Stimulated activated CD4-positive, alpha-beta T cell treated with anti-CD3 and anti-CD28 coated beads, TNF-alpha, amount 100 ng/mL, for 48 hours (primary cell): Measurements from ENCODE around the gene NEGR1.
"Not testable (repeated sequence)": the region's sequence is repeated elsewhere in the genome, so short reads cannot be mapped to it uniquely, and the experiment has no call there.

Experiments used
- DNase-seq, 3 donors: peaks; one replicate each; pipeline ENCODE4 v3.0.0-alpha.2; 2020; ENCODE audit warnings: low read depth in 3 of 3

Gene NEGR1

GRCh38 chr1:71948561-71948960 is 333.8 kb downstream of the NEGR1 start:
- DNase-seq, result no peak

GRCh38 chr1:71944006-71944405 is 338.3 kb downstream of the NEGR1 start:
- DNase-seq, result no peak

GRCh38 chr1:71940261-71940660 is 342.1 kb downstream of the NEGR1 start:
- DNase-seq, result no peak

- DNase-seq, result no peak
These were observed 351.8 kb downstream of the NEGR1 start for GRCh38 chr1:71930511-71930910.

- no peak for DNase-seq
These were observed 360.3 kb downstream of the NEGR1 start for GRCh38 chr1:71921935-71922559.

- no peak for DNase-seq
These were observed 361.1 kb downstream of the NEGR1 start for GRCh38 chr1:71921204-71921603.

- no peak for DNase-seq
These were observed 361.8 kb downstream of the NEGR1 start for GRCh38 chr1:71920556-71920955.

GRCh38 chr1:71919811-71920509 is 362.4 kb downstream of the NEGR1 start:
- DNase-seq, result no peak

GRCh38 chr1:71918630-71919029 is 363.7 kb downstream of the NEGR1 start:
- no peak for DNase-seq

- DNase-seq, result no peak
These were observed 365.4 kb downstream of the NEGR1 start for GRCh38 chr1:71916894-71917293.

- no peak for DNase-seq
These were observed 367.7 kb downstream of the NEGR1 start for GRCh38 chr1:71914626-71915025.

GRCh38 chr1:71908871-71909390 is 373.4 kb downstream of the NEGR1 start:
- no peak for DNase-seq

GRCh38 chr1:71908303-71908702 is 374.0 kb downstream of the NEGR1 start:
- no peak for DNase-seq

GRCh38 chr1:71899881-71900280 is 382.5 kb downstream of the NEGR1 start:
- DNase-seq, result no peak

- DNase-seq, result not testable (repeated sequence)
These were observed 394.2 kb downstream of the NEGR1 start for GRCh38 chr1:71888166-71888565.

GRCh38 chr1:71885171-71885570 is 397.2 kb downstream of the NEGR1 start:
- no peak for DNase-seq

- no peak for DNase-seq
These were observed 399.7 kb downstream of the NEGR1 start for GRCh38 chr1:71882637-71883036.

- DNase-seq, result no peak
These were observed 400.1 kb downstream of the NEGR1 start for GRCh38 chr1:71882226-71882625.

GRCh38 chr1:71881611-71882010 is 400.7 kb downstream of the NEGR1 start:
- no peak for DNase-seq

GRCh38 chr1:71869326-71869725 is 413.0 kb downstream of the NEGR1 start:
- no peak for DNase-seq

- DNase-seq, result no peak
These were observed 419.6 kb downstream of the NEGR1 start for GRCh38 chr1:71862756-71863155.

- DNase-seq, result no peak
These were observed 421.3 kb downstream of the NEGR1 start for GRCh38 chr1:71861022-71861421.

- DNase-seq, result no peak
These were observed 422.5 kb downstream of the NEGR1 start for GRCh38 chr1:71859806-71860205.
